ENCODE results near the gene SMIM24.
A peak's percentile ranks its signal among the peaks of the same experiment; 100 is the strongest.
"Not testable (repeated sequence)": the region's sequence is repeated elsewhere in the genome, so short reads cannot be mapped to it uniquely, and the experiment has no call there.

SMIM24 gene

DNA sequence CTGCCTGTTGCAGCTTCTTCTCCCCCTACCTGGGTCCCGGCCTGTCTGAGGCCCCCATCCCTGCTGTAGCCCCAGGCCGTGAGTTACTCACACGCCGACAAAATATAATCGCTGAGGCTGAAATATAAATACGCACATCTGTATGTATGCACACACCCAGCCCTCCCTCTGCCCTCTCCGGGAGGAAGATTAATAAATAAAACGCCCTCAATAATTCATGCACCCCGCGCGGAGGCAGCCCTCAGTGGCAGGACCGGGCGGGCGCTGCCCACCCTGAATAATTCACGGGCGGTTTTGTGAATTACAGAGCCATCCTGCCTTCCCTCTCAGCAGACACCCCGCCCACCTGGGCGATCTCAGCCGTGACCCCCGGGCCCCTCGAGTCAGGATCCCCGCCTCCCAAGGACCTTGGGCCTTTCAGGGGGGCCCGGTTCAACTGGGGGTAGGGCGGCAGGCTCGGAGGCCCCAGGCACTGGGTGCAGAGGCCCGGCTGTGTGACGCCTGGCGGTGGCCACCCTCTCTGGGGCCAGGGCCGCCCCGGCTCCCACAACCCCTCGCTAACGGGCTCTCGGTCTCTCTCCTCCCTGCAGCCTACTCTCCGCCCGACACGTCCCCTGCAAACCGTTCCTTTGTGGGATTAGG is 24.2 kb downstream of the SMIM24 start:
- no peak for DNase-seq

DNA sequence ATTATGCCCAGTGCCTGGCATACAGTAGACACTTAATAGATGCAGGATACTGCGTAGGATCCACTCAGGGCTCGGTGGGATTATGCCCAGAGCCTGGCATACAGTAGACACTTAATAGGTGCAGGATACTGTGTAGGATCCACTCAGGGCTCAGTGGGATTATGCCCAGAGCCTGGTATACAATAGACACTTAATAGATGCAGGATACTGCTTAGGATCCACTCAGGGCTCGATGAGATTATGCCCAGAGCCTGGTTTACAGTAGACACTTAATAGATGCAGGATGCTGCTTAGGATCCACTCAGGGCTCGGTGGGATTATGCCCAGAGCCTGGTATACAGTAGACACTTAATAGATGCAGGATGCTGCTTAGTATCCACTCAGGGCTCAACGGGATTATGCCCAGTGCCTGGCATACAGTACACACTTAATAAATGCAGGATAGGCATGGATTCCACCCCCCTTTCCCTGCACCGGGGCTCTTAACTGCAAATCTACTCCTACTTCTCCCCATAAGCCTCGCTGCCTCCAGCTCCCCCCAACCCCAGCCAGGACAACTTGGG is 24.9 kb downstream of the SMIM24 start:
- no peak for DNase-seq

DNA sequence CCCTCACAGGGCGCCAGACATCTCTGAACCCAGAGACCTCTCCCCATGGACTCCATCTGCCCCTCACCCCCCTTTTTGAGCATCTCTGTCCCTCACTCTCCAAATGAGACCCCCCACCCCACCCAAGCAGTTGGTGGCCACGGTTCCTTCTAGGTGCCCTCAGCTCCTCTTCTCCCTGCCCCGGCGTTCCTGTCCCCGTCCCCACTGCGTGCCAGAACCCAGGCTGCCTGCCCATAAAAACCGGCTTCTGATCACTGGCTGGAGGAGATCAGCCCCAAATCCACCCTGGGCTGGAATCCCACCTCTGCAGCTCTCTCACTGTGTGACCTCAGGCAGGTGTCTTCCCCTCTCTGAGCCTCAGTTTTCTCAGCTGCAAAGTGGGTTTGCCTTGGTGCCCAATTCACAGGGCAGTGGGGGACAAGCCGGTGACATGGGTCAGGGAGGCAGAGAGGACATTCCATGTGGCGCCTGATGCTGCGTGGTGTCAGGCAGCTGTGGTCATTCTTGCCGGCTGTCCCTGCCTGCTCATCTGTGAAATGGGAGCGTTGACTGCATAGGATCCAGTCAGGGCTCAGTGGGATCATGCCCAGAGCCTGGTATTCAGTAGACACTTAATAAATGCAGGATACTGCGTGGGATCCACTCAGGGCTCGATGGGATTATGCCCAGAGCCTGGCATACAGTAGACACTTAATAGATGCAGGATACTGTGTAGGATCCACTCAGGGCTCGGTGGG is 25.5 kb downstream of the SMIM24 start:
- no peak for DNase-seq

DNA sequence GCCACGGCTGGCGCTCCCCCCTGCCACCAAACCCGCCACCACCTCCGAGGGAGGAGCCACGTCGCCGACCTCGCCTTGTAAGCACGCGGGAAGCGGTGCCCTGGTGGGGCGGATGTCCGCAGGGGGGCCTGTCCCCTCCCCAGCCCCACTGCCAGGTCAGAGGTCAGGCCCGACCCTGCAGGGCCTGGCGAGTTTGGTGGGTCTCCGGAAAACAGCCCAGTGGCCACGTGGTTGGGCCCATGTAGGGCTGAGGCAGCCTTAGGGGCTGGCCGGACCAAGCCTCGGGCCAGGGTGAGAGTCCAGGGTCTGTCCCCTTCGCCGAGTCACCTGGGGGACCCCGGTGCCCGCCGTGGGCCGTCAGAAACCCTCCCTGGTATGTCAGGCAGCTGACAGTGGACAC is 26.5 kb downstream of the SMIM24 start:
- no peak for DNase-seq

DNA sequence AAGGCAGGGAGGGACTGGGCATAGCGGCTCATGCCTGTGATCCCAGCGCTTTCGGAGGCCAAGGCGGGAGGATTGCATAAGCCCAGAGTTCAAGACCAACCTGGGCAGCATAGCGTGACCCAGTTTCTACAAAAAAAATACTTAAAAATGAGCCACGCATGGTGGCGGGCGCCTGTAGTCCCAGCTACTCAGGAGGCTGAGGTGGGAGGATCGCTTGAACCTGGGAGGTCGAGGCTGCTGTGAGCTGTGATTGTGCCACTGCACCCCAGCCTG is 27.4 kb downstream of the SMIM24 start:
- DNase-seq = not testable (repeated sequence)

DNA sequence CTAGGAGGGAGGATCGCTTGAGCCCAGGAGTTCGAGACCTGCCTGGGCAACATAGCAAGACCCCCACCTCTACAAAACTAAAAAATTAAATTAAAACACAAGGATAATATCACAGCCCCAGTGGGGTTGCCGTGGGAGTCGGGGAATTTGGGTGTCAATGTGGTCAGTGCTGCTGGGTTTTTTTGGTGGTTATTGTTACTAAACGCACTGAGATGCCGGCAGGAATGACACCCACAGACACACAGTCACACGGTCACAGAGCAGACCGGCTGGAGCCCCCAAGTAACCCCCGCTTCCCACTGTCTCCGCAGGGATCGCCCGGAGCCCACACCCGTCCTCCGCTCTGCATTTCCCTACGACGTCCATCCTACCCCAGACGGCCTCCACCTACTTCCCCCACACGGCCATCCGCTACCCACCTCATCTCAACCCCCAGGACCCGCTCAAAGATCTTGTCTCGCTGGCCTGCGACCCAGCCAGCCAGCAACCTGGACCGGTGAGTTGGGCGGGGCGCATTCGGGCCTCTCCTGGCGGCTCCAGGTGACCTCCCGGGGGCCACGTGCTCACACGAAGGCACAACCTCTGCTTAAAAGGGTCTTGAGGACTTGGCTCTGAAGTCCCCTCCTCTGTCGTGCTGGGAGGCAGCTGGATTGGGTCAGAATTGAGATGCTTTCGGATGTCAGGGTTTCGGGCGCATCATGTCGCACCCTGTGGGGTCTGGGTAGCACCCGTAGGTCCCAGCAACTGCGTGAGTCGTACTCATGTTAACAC is 28.0 kb downstream of the SMIM24 start:
- DNase-seq = no peak

DNA sequence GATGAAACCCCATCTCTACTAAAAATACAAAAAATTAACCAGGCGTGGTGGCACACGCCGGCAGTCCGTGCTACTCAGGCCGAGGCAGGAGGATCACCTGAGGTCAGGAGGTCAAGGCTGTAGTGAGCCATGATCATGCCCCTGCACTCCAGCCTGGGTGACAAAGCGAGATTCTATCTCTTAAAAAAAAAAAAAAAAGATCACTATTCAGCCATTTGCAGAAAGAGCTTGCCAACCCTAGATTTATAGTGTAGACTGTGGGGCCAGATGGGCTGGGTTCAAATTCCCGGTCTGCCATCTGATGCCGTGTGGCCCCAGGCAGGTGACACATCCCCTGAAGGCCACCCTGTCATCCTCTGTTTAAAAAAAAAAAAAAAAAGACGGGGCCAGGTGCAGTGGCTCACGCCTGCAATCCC is 28.9 kb downstream of the SMIM24 start:
- DNase-seq = no peak

DNA sequence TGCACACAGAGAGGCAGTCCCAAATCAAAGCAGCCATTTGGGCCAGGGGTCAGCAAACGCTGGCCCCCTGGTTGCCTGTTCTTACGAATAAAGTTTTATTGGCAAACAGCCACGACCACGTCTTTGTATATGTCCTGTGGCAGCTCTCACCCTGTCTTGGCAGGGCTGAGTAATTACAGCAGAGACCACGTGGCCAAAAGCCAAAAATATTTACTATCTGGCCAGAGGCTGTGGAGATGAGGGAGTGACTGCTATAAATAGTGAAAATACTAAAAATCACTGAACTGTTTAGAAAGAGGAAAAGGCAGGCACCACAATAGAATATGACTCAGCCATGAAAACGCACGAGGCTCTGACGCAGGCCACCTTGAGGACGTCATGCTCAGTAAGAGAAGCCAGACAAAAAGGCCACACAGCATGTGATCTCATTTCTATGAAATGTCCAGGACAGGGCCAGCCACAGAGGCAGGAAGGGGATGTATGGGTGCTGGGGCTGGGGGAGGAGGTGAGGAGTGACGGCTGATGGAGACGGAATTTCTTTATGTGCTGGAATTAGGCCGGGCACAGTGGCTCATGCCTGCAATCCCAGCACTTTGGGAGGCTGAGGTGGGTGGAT is 29.4 kb downstream of the SMIM24 start:
- peak in 3 of 14 donors; percentile 18 to 51 (median 43) for DNase-seq

DNA sequence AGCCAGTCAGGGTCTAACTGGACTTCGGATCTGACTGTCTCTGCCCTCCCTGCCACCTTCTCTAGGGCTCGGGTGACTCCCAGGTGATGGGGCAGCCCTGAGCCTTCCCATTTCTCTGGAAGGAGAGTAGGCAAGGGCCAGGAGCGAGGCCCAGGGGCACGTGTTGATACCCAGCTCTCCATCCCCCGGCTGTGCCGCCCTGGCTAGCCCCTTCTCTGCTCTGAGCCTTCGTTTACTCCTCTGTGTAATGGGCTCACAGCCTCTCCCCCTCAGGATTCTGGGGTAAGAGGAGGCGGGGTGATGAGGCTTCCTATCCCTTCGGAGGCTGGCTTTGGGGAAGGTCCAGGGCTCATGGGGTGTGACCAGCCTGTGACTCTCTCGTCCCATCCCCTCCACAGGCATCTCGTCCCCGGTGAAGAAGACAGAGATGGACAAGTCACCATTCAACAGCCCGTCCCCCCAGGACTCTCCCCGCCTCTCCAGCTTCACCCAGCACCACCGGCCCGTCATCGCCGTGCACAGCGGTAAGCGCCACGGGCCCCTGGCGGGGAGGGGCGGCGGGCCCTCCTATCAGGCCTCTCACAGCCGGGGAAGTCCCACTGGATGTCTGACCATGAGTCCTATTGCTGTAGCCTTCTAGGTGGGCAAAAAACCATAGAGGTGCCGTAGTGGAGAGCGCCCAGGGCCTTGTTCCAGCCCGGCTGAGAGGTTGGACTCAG is 31.6 kb downstream of the SMIM24 start:
- DNase-seq = no peak

DNA sequence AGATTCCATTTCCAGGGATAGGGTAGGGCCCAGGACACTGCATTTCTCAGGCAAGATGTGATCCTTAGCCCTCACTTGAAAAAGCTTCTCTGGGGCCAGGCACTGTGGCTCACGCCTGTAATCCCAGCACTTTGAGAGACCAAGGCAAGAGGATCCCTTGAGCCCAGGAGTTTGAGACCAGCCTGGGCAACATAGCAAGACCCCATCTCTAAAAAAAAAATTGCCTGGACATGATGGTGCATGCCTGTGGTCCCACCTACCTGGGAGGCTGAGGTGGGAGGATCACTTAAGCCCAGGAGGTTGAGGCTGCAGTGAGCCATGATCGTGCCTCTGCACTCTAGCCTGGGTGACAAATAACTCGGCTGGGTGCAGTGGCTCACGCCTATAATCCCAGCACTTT is 33.7 kb downstream of the SMIM24 start:
- not testable (repeated sequence) for DNase-seq

DNA sequence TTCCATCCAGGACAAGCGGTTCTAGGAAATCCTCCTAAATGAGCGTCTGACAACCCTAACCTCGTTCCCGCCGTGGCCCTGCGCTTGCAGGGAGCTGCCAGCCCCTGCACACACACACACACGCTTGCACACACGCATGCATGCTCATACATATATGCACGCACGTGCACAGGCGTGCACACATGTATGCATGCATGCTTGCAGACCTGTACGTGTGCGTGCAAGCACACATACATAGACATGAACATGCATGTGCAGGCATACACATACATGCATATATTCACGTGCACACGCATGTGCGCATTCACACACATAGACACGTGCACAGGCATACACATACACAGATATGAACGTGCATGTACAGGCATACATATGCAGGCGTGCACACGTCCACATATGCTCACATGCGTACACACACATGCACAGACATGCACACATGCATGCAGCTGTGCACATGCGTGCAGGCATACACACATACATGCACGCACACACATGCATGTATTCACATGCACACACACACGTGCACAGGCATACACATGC is 35.6 kb downstream of the SMIM24 start:
- DNase-seq = no peak

DNA sequence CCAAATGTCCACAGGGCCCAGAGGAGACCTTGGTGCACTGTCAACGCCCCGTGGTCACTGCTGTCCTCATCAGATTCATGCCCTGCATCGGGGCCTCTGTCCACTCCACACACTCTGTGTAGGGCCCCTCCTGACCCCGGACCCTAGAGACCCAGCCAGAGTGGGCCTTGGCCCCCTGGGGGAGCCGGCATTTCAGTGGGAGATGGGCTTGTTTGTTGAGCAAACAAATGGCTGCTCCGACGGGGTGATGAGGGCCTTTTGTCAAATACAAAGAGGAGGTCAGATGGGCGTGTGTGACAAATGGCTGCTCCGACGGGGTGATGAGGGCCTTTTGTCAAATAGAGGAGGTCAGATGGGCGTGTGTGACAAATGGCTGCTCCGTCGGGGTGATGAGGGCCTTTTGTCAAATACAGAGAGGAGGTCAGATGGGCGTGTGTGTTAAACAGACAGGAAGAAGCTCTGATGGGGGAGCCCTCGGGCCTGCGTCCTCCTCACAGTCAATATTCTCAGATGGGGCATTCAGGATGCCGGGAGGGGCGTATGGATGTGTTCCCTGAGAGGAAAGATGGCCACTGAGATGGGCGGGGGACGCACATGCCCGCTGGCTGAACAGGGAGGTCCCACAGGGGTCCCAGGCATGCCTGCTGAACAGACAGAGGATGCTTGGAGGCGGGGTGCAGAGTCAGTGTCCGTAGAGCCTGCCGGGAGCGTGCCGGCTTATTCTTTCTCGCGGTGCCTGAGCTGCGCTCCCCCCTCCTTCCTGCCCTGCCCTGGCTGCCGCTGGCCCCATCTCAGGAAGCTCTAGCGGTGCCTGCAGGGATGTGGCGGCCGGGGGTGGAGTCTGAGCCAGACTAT is 36.3 kb downstream of the SMIM24 start:
- peak in 3 of 14 donors; percentile 11 to 86 (median 15) for DNase-seq

DNA sequence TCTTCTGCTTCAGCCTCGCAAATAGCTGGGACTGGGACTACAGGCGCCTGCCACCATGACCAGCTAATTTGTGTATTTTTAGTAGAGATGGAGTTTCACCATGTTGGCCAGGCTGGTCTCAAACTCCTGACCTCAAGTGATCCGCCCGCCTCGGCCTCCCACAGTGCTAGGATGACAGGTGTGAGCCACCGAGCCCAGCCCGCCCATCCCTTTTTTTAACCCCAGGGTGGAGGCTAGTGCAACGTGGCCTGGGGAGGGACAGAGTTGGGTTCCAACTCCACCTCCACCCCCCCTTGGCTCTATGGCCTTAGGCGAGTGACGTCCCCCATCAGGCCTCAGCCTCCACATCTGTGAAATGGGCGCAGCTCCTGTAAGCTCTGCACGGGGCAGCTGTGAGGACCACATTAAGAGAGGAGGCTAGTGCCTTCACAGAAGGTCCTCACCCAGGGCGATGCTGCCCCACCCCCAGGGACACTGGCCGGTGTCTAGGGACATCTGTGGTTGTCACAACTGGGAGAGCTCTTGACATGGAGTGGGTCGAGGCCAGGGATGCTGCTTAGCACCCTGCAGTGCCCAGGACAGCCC is 37.7 kb downstream of the SMIM24 start:
- no peak for DNase-seq

DNA sequence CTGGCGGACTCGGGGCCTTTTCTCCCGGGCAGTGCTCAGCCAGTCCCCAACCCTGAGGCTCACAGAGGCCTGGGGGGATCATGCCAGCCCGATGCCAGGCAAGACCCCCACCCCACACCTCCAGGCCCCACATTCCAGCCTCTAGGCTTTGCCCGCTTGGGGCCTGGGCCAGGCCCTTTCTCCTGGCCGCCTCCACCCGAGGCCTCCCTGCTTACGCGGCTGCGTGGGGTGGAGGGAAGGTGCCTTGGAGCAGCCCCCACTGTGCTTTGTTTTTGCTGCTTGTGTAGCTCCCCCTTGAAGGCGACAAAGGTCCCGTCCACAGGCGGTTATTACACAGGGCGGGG is 38.4 kb downstream of the SMIM24 start:
- DNase-seq = no peak

DNA sequence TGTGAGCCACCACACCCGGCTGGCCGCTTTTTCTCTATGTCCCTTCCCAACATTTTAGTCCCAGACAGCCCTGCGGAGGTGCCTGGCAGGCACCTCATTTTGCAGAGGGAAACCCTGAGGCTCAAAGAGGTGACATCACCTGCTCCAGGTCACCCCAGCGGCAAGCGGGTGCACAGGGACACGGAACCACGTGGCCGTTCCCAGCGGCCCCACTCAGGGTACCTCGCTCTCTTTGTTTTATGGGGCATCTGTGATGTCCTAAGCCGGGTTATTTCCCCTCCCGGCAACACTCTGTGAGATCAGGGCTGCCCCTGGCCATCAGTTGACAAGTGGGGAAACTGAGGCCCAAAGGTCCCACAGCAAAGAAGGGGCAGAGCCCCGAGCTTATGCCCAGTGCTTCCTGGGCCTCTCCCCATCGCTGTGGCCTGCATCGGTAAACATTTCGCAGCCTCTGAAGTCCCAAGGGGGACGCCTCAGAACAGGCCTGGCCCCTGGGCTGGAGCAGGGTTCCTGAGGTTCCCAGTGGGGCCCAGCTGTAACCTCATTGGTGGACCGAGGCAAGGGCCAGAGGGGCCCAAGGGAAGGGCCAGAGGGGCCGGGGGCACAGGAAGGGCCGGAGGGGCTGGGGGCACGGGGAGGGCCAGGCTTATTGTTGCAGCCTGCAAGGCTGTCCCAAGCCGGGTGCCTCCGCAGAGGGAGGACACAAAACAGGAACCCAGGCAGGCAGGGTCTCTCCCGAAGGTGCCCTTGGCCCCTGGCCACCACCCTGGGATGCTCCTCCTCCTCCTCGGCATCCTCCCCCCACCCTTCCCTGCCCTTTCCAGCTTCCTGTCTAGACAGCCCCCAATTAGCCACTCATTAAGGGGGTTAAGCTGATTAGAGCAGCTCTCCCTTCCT is 39.0 kb downstream of the SMIM24 start:
- no peak for DNase-seq

DNA sequence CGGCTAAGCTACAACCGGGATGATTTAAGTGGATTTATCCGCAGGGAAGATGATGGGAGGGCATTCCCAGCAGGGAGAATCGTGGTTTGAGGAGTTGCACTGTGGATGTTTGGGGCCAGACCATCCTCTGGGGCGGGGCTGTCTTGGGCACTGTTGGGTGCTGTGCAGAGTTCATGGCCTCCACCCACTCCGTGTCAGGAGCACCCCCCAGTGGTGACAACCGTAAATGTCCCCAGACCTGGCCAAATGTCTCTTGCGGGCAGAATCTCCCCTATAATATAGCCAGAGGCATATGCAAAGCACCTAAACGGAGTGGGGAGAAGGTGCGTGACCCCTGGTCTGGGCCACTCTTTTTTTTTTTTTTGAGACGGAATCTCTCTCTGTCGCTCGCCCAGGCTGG is 40.2 kb downstream of the SMIM24 start:
- peak in 1 of 14 donors; percentile 15 for DNase-seq

DNA sequence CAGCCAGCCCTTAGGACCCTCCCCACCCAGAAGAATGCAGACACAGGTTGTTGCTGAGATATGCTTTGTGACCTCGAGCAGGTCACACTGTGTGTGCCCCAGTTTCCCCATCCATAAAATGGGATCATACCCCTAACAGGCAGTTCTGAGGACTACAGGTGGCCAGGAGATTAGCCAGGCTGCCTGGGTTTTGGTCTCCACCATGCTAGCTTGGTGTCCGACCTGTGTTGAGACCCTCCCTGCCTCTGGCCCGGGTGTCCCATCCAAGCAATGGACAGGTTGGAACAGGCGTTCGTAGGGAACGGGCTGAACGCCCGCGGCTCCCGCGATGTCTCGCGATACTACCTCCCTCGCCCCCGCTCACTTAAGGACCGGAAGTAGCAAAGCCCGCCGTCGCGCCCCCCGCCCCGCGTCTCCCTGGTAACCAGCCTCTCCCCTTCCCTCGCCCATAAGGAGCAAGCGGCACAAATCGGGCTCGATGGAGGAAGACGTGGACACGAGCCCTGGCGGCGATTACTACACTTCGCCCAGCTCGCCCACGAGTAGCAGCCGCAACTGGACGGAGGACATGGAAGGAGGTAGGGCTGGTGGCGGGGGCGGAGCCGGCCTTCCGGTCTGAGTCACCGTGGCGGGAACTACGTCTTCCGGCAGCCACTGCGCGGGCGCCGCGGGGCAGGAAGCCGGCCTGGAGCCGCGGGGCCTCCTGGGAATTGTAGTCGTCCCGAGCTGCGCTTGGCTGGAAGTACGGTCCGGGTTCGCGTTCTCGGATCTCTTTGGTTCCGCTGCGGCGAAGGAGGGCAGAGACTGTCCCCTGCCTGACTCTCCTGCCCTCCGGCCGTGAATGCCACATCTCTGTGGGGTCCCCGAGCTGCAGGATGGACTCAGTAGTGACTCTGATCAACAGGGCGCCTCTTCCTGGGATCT is 45.4 kb downstream of the SMIM24 start:
- DNase-seq = peak; percentile 49 to 95 (median 86)

DNA sequence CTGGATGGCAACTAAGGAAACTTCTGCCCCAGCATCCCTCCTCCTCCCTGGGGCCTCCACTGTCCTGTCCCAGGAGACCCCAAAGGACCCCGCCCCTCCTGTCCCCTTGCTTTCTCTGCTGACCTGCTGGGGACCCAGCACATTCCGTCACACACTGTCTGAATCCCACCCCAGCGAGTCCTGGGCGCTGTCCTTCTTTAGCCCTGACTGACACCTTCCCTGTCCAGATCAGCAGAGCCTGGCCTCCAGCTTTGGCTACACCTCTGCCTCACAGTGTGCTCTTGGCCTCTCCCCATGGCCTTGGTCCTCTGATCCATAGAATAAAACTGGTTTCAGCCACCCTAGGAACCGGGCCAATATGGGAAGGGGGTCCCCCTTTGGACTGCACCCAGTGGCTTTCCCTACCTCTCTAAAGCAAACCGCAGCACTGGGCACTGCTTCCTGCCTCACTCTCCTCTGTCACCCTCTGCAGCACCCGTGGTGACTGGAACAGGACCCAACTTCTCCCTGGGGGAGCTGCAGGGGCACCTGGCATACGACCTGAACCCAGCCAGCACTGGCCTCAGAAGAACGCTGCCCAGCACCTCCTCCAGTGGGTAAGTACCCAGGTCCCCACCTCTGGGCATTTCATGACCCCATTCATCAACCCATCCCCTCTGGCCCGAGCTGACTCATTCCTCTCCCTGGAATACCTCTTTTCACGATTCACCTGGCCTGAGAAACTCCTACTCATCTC is 46.4 kb downstream of the SMIM24 start:
- no peak for DNase-seq
